HEK293 (cell line): ENCODE measurements around the gene FRMPD2.

Source experiments
- CTCF ChIA-PET: fragments of 350-600 bp; formaldehyde crosslinking; extraction: SDS; loops from one replicate; lab custom pipeline; 2021; ENCODE audit warnings: antibody characterized with exemption; lab: Yijun Ruan, JAX
- POLR2A ChIA-PET: fragments of 300-600 bp; formaldehyde crosslinking; extraction: SDS; loops from one replicate; lab custom pipeline; 2020; ENCODE audit warnings: antibody characterized with exemption, inconsistent platforms; lab: Yijun Ruan, JAX
- H3K27ac ChIP-seq: fragments of 200-500 bp; sonication (Bioruptor generic); 2 replicates; pipeline ENCODE4 v1.5.1; 2014; ENCODE audit warnings: low read depth, low read length, control low read depth, inconsistent platforms; ENCODE audit errors: extremely low read depth
- H3K36me3 ChIP-seq, 2 experiments: fragments of 200-500 bp in 1 of 2; sonication (Bioruptor generic) in 1 of 2; 1 replicate in 1 of 2; 2 replicates in 1 of 2; pipeline ENCODE4 v1.5.1; 2014 to 2017; ENCODE audit warnings: inconsistent platforms in 2 of 2, low read length in 2 of 2; ENCODE audit not compliant: control insufficient read depth in 2 of 2, insufficient read depth in 1 of 2
- H3K4me1 ChIP-seq: fragments of 200-500 bp; sonication (Bioruptor generic); 2 replicates; pipeline ENCODE4 v1.5.1; 2014; ENCODE audit warnings: mild to moderate bottlenecking, low read length, inconsistent platforms; ENCODE audit not compliant: control insufficient read depth, insufficient read depth
- H3K4me3 ChIP-seq: 2 replicates; pipeline ENCODE4 v1.5.1; 2011; ENCODE audit warnings: low read depth, mild to moderate bottlenecking, control low read depth, low read length, moderate library complexity
- H3K9me3 ChIP-seq: fragments of 200-500 bp; sonication (Bioruptor generic); 2 replicates; pipeline ENCODE4 v1.5.1; 2014; ENCODE audit warnings: low read depth, low read length, inconsistent platforms; ENCODE audit not compliant: control insufficient read depth, insufficient read depth
- BCL6B ChIP-seq: fragments of 450-650 bp; formaldehyde crosslinking; IDR thresholded peaks from 2 replicates; pipeline ENCODE4 v1.5.1; 2017; ENCODE audit warnings: missing biosample characterization, missing genetic modification characterization
- FEZF1 ChIP-seq: fragments of 450-650 bp; formaldehyde crosslinking; IDR thresholded peaks from 2 replicates; pipeline ENCODE4 v1.5.1; 2016; ENCODE audit warnings: missing biosample characterization, missing genetic modification characterization
- KLF1 ChIP-seq: fragments of 450-650 bp; formaldehyde crosslinking; IDR thresholded peaks from 2 replicates; pipeline ENCODE4 v1.5.1; 2016; ENCODE audit warnings: missing biosample characterization, missing genetic modification characterization
- MZF1 ChIP-seq: fragments of 450-650 bp; formaldehyde crosslinking; IDR thresholded peaks from 2 replicates; pipeline ENCODE4 v1.5.1; 2017; ENCODE audit warnings: missing biosample characterization, missing genetic modification characterization, borderline replicate concordance
- OSR2 ChIP-seq: fragments of 450-650 bp; formaldehyde crosslinking; IDR thresholded peaks from 2 replicates; pipeline ENCODE4 v1.5.1; 2016; ENCODE audit warnings: missing biosample characterization, missing genetic modification characterization
- PRDM1 ChIP-seq: fragments of 450-650 bp; formaldehyde crosslinking; IDR thresholded peaks from 2 replicates; pipeline ENCODE4; 2016; ENCODE audit warnings: missing biosample characterization, missing genetic modification characterization
- SCRT1 ChIP-seq: fragments of 450-650 bp; formaldehyde crosslinking; IDR thresholded peaks from 2 replicates; pipeline ENCODE4 v1.5.1; 2016; ENCODE audit warnings: missing biosample characterization, missing genetic modification characterization, borderline replicate concordance
- SP2 ChIP-seq: fragments of 450-650 bp; formaldehyde crosslinking; IDR thresholded peaks from 2 replicates; pipeline ENCODE4 v1.5.1; 2016; ENCODE audit warnings: missing biosample characterization, missing genetic modification characterization
- TCF7L2 ChIP-seq: IDR thresholded peaks from 2 replicates; pipeline ENCODE4 v1.6.1; 2011; ENCODE audit warnings: low read depth, mild to moderate bottlenecking, inconsistent platforms, low read length, moderate library complexity, borderline replicate concordance
- ZBTB17 ChIP-seq: fragments of 450-650 bp; formaldehyde crosslinking; IDR thresholded peaks from 2 replicates; pipeline ENCODE4 v1.5.1; 2016; ENCODE audit warnings: missing biosample characterization, missing genetic modification characterization
- ZBTB8A ChIP-seq: fragments of 450-650 bp; formaldehyde crosslinking; IDR thresholded peaks from 2 replicates; pipeline ENCODE4 v1.5.1; 2016; ENCODE audit warnings: missing biosample characterization, missing genetic modification characterization
- ZNF121 ChIP-seq: fragments of 450-650 bp; formaldehyde crosslinking; IDR thresholded peaks from 2 replicates; pipeline ENCODE4 v1.5.1; 2016; ENCODE audit warnings: missing biosample characterization, missing genetic modification characterization
- ZNF221 ChIP-seq: fragments of 450-650 bp; formaldehyde crosslinking; IDR thresholded peaks from 2 replicates; pipeline ENCODE4 v1.5.1; 2017; ENCODE audit warnings: missing biosample characterization, missing genetic modification characterization, borderline replicate concordance
- ZNF223 ChIP-seq: fragments of 450-650 bp; formaldehyde crosslinking; IDR thresholded peaks from 2 replicates; pipeline ENCODE4 v1.5.1; 2016; ENCODE audit warnings: missing biosample characterization, missing genetic modification characterization
- ZNF274 ChIP-seq, 2 experiments: fragments of 200-500 bp in 1 of 2; fragments of 450-650 bp in 1 of 2; sonication (Bioruptor generic) in 1 of 2; formaldehyde crosslinking in 1 of 2; IDR thresholded peaks; 2 replicates each; pipeline versions ENCODE4 v1.5.1 to v1.6.1; 2014 to 2016; ENCODE audit warnings: borderline replicate concordance in 1 of 2, inconsistent platforms in 1 of 2, low read length in 1 of 2, missing biosample characterization in 1 of 2, missing genetic modification characterization in 1 of 2
- ZNF292 ChIP-seq: fragments of 450-650 bp; formaldehyde crosslinking; IDR thresholded peaks from 2 replicates; pipeline ENCODE4 v1.5.1; 2016; ENCODE audit warnings: low read depth, missing biosample characterization, missing genetic modification characterization, borderline replicate concordance
- ZNF433 ChIP-seq: fragments of 450-650 bp; formaldehyde crosslinking; IDR thresholded peaks from 2 replicates; pipeline ENCODE4 v1.5.1; 2016; ENCODE audit warnings: missing biosample characterization, missing genetic modification characterization, low read depth
- ZNF518A ChIP-seq: fragments of 450-650 bp; formaldehyde crosslinking; conservative IDR thresholded peaks from 2 replicates; pipeline ENCODE4 v1.5.1; 2016; ENCODE audit warnings: low read depth, missing biosample characterization, missing genetic modification characterization
- ZNF549 ChIP-seq: fragments of 450-650 bp; IDR thresholded peaks from 2 replicates; pipeline ENCODE4 v1.5.1; 2018; ENCODE audit warnings: missing biosample characterization, missing genetic modification characterization, mild to moderate bottlenecking, inconsistent platforms, moderate library complexity
- ZNF654 ChIP-seq: fragments of 450-650 bp; formaldehyde crosslinking; IDR thresholded peaks from 2 replicates; pipeline ENCODE4 v1.5.1; 2016; ENCODE audit warnings: low read depth, missing biosample characterization, missing genetic modification characterization
- ZNF660 ChIP-seq: fragments of 450-650 bp; IDR thresholded peaks from 2 replicates; pipeline ENCODE4 v1.5.1; 2018; ENCODE audit warnings: missing biosample characterization, mild to moderate bottlenecking, missing genetic modification characterization
- ZNF704 ChIP-seq: fragments of 450-650 bp; formaldehyde crosslinking; IDR thresholded peaks from 2 replicates; pipeline ENCODE4 v1.5.1; 2016; ENCODE audit warnings: missing biosample characterization, missing genetic modification characterization
- ZNF837 ChIP-seq: fragments of 450-650 bp; formaldehyde crosslinking; IDR thresholded peaks from 2 replicates; pipeline ENCODE4 v1.5.1; 2016; ENCODE audit warnings: missing biosample characterization, missing genetic modification characterization
- ZSCAN30 ChIP-seq: fragments of 450-650 bp; IDR thresholded peaks from 2 replicates; pipeline ENCODE4 v1.5.1; 2018; ENCODE audit warnings: missing biosample characterization, mild to moderate bottlenecking, missing genetic modification characterization, moderate library complexity

The FRMPD2 gene

DNA sequence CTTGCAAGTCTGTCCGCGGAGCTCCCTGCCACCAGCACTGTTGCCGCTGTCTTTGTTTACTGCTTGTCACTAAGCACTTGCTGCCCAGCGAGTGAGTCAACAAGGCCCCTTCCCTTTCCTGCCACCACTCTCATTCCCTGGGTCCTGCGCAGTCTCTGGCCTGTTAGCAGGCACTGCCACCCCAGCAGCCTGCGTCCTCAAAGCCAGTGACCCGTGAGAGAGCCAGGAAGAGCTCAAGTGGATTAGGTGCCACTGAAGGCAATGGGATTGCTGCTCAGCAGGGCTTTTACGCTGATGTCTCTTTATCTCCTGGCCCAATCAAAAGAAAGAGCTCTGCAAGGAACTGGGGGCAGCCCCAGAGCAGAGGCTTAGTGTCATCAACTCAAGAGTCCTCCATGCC lies at the start of gene FRMPD2:
Gene FRMPD2 (minus strand): TSS at position 61 of the 400 bp plus-strand sequence. CDS start 129 bp downstream, outside the sequence.
- Histone ChIP-seq H3K36me3 (no peaks in the 10 kb centered on the region), H3K9me3 (no peaks in the 10 kb centered on the region), H3K4me3 (no peak within 1 kb of the TSS), H3K4me1 (no peaks in the 10 kb centered on the region), H3K27ac (no peak within 1 kb of the TSS)
- ChIA-PET CTCF (no interaction called here), POLR2A (no interaction called here)
- no peak for TF ChIP-seq ZNF660 (tag by site-specific recombination)
- TF ChIP-seq ZNF654 = no peak

- Histone ChIP-seq H3K9me3 (no peaks in the 10 kb centered on the region), H3K36me3 (peaks cover 0 to 5% of the 10 kb centered on the region in 2 experiments; a peak in 1 of 3 replicates), H3K27ac (no peak overlapping the region), H3K4me3 (no peak overlapping the region), H3K4me1 (no peaks in the 10 kb centered on the region; the same call in 1 of the 2 replicates)
- CTCF ChIA-PET = interaction anchor here (2.2 kb wide), 1 partner anchor 12 kb away, joined by 7 read pairs; no protein-coding TSS in a partner anchor
- no peak for TF ChIP-seq ZNF433 (tag by site-specific recombination)
- POLR2A ChIA-PET = interaction anchor here (0.6 kb wide), 1 partner anchor 133 kb away, joined by 3 read pairs; no protein-coding TSS in a partner anchor
These were observed 47.5 kb upstream of the FRMPD2 start for GRCh38 chr10:48322017-48322416.

DNA sequence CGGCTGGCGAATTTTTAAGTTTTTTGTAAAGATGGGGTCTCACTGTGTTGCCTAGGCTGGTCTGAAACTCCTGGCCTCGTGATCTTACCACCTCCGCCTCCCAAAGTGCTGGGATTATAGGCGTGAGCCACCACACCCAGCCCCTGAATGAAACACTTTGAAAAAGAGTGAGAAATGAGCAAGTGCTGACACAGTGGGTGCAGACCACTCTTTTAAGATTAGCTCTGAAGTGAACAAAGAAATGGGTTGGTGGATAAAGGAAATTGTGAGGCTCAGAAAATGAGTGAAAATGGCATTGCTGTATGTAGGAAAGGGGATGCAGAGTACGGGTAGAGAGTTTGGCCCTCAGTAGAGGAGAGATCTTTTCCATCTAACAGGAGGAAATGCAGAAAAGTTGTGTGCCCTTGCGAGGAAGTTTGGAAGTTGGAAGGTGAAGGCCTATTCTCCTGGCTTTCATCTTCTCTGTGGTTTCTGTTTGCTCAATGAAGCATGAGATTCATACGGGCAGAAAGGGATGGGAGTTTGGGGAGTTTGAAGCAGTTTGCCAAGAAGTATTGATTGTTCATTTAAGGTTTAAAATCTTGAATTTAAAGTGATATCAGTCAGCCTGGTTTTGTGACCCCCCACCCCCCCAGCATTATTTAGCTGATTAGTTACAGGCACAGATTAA lies 43.0 kb upstream of the FRMPD2 start:
- no peaks in the 10 kb centered on the region for H3K9me3 ChIP-seq
- CTCF ChIA-PET = interaction anchor here (0.6 to 1.3 kb wide), 4 partner anchors 11 to 339 kb away, joined by 3 to 4 read pairs (median 3); no protein-coding TSS in a partner anchor

GRCh38 chr10:48316236-48316635 lies 41.7 kb upstream of the FRMPD2 start:
- H3K4me1 ChIP-seq = no peaks in the 10 kb centered on the region; the same call in 1 of the 2 replicates
- no peaks in the 10 kb centered on the region for H3K9me3 ChIP-seq
- H3K36me3 ChIP-seq = peaks cover 0 to 5% of the 10 kb centered on the region in 2 experiments; a peak in 1 of 3 replicates
- H3K4me3 ChIP-seq = no peak overlapping the region
- no peak overlapping the region for H3K27ac ChIP-seq
- ChIA-PET POLR2A (no interaction called here), CTCF (interaction anchor here (0.6 to 1.3 kb wide), 5 partner anchors 9 to 340 kb away, joined by 3 to 5 read pairs (median 4); no protein-coding TSS in a partner anchor)
- TF ChIP-seq ZSCAN30 (tag by site-specific recombination) = no peak
- no peak for TF ChIP-seq ZNF549 (tag by site-specific recombination)
- no peak for TF ChIP-seq ZNF837
- no peak for TF ChIP-seq ZNF704 (tag by site-specific recombination)
- TF ChIP-seq ZBTB8A (tag by site-specific recombination) = no peak
- no peak for TF ChIP-seq ZNF518A (tag by site-specific recombination)
- TF ChIP-seq ZNF292 (tag by site-specific recombination) = no peak
- no peak for TF ChIP-seq SP2 (tag by site-specific recombination)
- no peak for TF ChIP-seq ZNF221 (tag by site-specific recombination)
- no peak for TF ChIP-seq TCF7L2
- TF ChIP-seq ZNF223 (tag by site-specific recombination) = no peak
- no peak for TF ChIP-seq BCL6B (tag by site-specific recombination)

More for the DNA sequence above, 43.0 kb upstream of the FRMPD2 start:
- POLR2A ChIA-PET = interaction anchor here (0.6 kb wide), 1 partner anchor 98 kb away, joined by 4 read pairs; no protein-coding TSS in a partner anchor
- TF ChIP-seq OSR2 (tag by site-specific recombination) (no peak), TCF7L2 (no peak), ZNF121 (tag by site-specific recombination) (peak; percentile 30; the same call in 1 of the 2 replicates), ZNF274 (IDR thresholded peaks at IDR 0.05; ENCODE audit: low read length) (no peak), ZNF274 (tag by site-specific recombination; IDR thresholded peaks at IDR 0.05; ENCODE audit: borderline replicate concordance) (no peak), PRDM1 (peak; percentile 44), FEZF1 (peak; percentile 58), ZBTB17 (tag by site-specific recombination) (0 out of 2 replicates have a peak, but pooled peaks have one; percentile 30), KLF1 (tag by site-specific recombination) (peak; percentile 46; the same call in 1 of the 2 replicates), MZF1 (tag by site-specific recombination) (peak; percentile 47; the same call in 1 of the 2 replicates), SCRT1 (tag by site-specific recombination) (no peak)
- Histone ChIP-seq H3K36me3 (peaks cover 0 to 5% of the 10 kb centered on the region in 2 experiments; a peak in 1 of 3 replicates), H3K4me1 (no peaks in the 10 kb centered on the region; the same call in 1 of the 2 replicates), H3K4me3 (no peak overlapping the region), H3K27ac (no peak overlapping the region)
